Left ventricle myocardium inferior (tissue), 1 donor: Measurements from ENCODE around the gene R3HDM2. TPM values are rescaled to one million over a fixed set of nuclear protein-coding genes. Genes with fewer than 3 reads are reported as not detected.
"Not testable (repeated sequence)": the region's sequence is repeated elsewhere in the genome, so short reads cannot be mapped to it uniquely, and the experiment has no call there.

ENCODE experiments used
- DNase-seq: peaks from one replicate; pipeline ENCODE4 v3.0.0-alpha.2; 2020
- H3K27ac ChIP-seq: fragments of 200-600 bp; replicated peaks from 2 replicates; pipeline ENCODE4 v1.8.0; 2021
- H3K27me3 ChIP-seq: fragments of 200-600 bp; 2 replicates; pipeline ENCODE4 v1.8.0; 2021; ENCODE audit warnings: low read depth
- H3K36me3 ChIP-seq: fragments of 200-600 bp; 2 replicates; pipeline ENCODE4 v1.8.0; 2021
- H3K4me1 ChIP-seq: fragments of 200-600 bp; 2 replicates; pipeline ENCODE4 v1.8.0; 2021
- H3K4me3 ChIP-seq: fragments of 200-600 bp; 2 replicates; pipeline ENCODE4 v1.8.0; 2021; ENCODE audit warnings: mild to moderate bottlenecking, moderate library complexity
- H3K9me3 ChIP-seq: fragments of 200-600 bp; replicated peaks from 2 replicates; pipeline ENCODE4 v1.8.0; 2021
- CTCF ChIP-seq: fragments of 200-600 bp; IDR thresholded peaks from 2 replicates; pipeline ENCODE4 v1.8.0; 2021; ENCODE audit warnings: antibody characterized with exemption, mild to moderate bottlenecking, borderline replicate concordance
- intact Hi-C: fragments of 100-400 bp; cut with micrococcal nuclease; formaldehyde crosslinking; loops from one replicate; pipeline ENCODE4 v1.11.0; 2022
- total RNA-seq: library from RNA; stranded (reverse); fragmentation: NEBNext Ultra II Directional; extraction: Animal tissue kit (Norgen Biotek cat#: 25700); gene quantifications from one replicate; pipeline ENCODE4 v1.2.1, GENCODE V29; 2021
- donor health status: DM: no; HTN: yes; CAD: no; lungs with severe emphysema.

The R3HDM2 gene
- total RNA-seq, 1 donor from 2014 or later, result 63.1 TPM

GRCh38 chr12:57448669-57449068, 17.8 kb upstream of the R3HDM2 start:
- TF ChIP-seq CTCF, result no peak
- Histone ChIP-seq H3K36me3 (no peaks in the 10 kb centered on the region), H3K27me3 (no peaks in the 10 kb centered on the region), H3K9me3 (no peaks in the 10 kb centered on the region), H3K4me1 (peaks cover 18% of the 10 kb centered on the region), H3K27ac (no peak overlapping the region), H3K4me3 (no peak overlapping the region)
- DNase-seq, result no peak
- intact Hi-C loops, result no loop called here

DNA sequence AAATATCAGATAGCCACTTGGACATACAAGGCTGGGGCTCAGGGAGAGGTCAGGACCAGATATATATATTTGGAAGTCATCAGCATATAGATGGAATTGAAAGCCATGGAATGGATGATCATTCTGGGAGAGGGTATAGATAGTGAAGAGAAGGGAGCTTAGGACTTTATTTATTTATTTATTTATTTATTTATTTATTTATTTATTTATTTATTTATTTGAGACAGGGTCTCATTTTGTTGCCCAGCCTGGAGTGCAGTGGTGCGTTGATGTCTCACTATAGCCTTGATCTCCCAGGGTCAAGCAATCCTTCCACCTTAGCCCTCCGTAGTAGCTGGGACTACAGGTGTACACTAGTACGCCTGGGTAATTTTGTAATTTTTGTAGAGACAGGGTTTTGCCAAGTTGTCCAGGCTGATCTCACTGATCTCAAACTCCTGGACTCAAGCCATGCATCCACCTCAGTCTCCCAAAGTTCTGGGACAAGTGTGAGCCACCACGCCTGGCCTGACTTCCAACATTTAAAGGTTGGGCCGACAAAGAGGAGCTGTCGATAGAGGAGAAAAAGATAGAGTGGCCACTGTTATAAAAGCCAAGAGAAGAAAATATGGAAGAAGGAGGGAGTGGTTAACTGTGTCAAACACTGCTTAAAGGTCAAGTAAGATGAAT, 15.6 kb upstream of the R3HDM2 start:
- no peak for TF ChIP-seq CTCF
- no peak for DNase-seq
- Histone ChIP-seq H3K4me1 (peaks cover under 1% of the 10 kb centered on the region), H3K4me3 (no peak overlapping the region), H3K36me3 (no peaks in the 10 kb centered on the region), H3K27me3 (no peaks in the 10 kb centered on the region), H3K27ac (no peak overlapping the region), H3K9me3 (peaks cover 9% of the 10 kb centered on the region)
- intact Hi-C loops, result no loop called here

GRCh38 chr12:57444744-57445143, 13.9 kb upstream of the R3HDM2 start:
- no peak for TF ChIP-seq CTCF
- Histone ChIP-seq H3K36me3 (no peaks in the 10 kb centered on the region), H3K4me1 (no peaks in the 10 kb centered on the region), H3K27me3 (no peaks in the 10 kb centered on the region), H3K4me3 (no peak overlapping the region), H3K27ac (no peak overlapping the region), H3K9me3 (peaks cover 17% of the 10 kb centered on the region)
- no peak for DNase-seq
- intact Hi-C loops, result no loop called here

GRCh38 chr12:57444337-57444736, 13.5 kb upstream of the R3HDM2 start:
- intact Hi-C loops, DNase-seq, H3K27me3 ChIP-seq, H3K4me1 ChIP-seq, H3K27ac ChIP-seq, H3K36me3 ChIP-seq, H3K4me3 ChIP-seq: not testable (repeated sequence)
- peaks cover 17% of the 10 kb centered on the region for H3K9me3 ChIP-seq

DNA sequence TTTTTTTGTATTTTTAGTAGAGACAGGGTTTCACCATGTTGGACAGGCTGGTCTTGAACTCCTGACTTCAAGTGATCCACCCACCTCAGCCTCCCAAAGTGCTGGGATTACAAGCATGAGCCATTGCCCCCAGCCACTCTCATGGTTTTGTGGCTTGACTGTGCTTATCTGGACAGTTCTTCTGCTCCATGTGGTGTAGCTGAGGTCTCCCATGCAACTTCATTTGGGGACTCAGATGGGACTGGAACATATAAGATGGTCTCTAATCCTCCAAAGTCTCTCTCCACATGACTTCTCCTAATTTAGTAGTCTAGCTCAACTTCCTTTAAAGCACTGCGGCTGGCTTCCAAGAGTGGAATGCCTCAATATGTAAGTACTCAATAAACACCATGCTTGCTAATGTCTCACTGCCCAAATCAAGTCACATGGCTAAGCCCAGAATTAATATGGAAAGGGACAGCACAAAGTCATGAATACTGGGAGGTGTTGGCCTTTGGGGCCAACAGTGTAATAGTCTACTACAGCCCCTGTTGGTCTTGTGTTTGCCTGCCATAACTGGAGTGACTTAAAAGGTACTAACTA, 11.1 kb upstream of the R3HDM2 start:
- H3K4me3 ChIP-seq, result no peak overlapping the region
- no peak overlapping the region for H3K27ac ChIP-seq
- no peaks in the 10 kb centered on the region for H3K36me3 ChIP-seq
- intact Hi-C loops, result no loop called here
- DNase-seq, result no peak
- peaks cover 17% of the 10 kb centered on the region for H3K9me3 ChIP-seq
- H3K27me3 ChIP-seq, result no peaks in the 10 kb centered on the region
- H3K4me1 ChIP-seq, result no peaks in the 10 kb centered on the region
- no peak for TF ChIP-seq CTCF

- intact Hi-C loops, H3K4me1 ChIP-seq, DNase-seq, H3K36me3 ChIP-seq, H3K27me3 ChIP-seq, H3K4me3 ChIP-seq, H3K27ac ChIP-seq: not testable (repeated sequence)
- peaks cover 17% of the 10 kb centered on the region for H3K9me3 ChIP-seq
Measured at GRCh38 chr12:57441393-57441792, 10.6 kb upstream of the R3HDM2 start.
